GM23248 (cell line): ENCODE measurements around the gene KCNAB1. TPM values are rescaled to one million over a fixed set of nuclear protein-coding genes. Genes with fewer than 3 reads are reported as not detected.
A peak's percentile ranks its signal among the peaks of the same experiment; 100 is the strongest.

Experiments used
- DNase-seq: peaks from one replicate; pipeline ENCODE4 v3.0.0-alpha.2; 2015
- H2AFZ ChIP-seq: fragments of 200-600 bp; sonication (generic); 2 replicates; pipeline ENCODE4 v1.6.1; 2016; ENCODE audit warnings: antibody characterized with exemption
- H3F3A ChIP-seq: fragments of 200-600 bp; sonication (generic); 2 replicates; pipeline ENCODE4 v1.6.1; 2016; ENCODE audit warnings: mild to moderate bottlenecking, antibody characterized with exemption, mixed run types; ENCODE audit not compliant: insufficient read depth
- H3K27ac ChIP-seq: fragments of 200-600 bp; sonication (generic); 2 replicates; pipeline ENCODE4 v1.5.1; 2016; ENCODE audit warnings: mild to moderate bottlenecking
- H3K27me3 ChIP-seq: fragments of 200-600 bp; sonication (generic); replicated peaks from 2 replicates; pipeline ENCODE4 v1.6.1; 2016; ENCODE audit warnings: mild to moderate bottlenecking; ENCODE audit not compliant: insufficient read depth
- H3K36me3 ChIP-seq: fragments of 200-600 bp; sonication (generic); 2 replicates; pipeline ENCODE4 v1.6.1; 2016; ENCODE audit warnings: low read depth, mild to moderate bottlenecking
- H3K4me1 ChIP-seq: fragments of 200-600 bp; sonication (generic); 2 replicates; pipeline ENCODE4 v1.6.1; 2016; ENCODE audit warnings: mild to moderate bottlenecking; ENCODE audit not compliant: insufficient read depth
- H3K4me2 ChIP-seq: fragments of 200-600 bp; sonication (generic); one replicate; pipeline ENCODE4 v1.6.1; 2016; ENCODE audit warnings: mild to moderate bottlenecking; ENCODE audit not compliant: unreplicated experiment
- H3K4me3 ChIP-seq: fragments of 200-600 bp; sonication (generic); 2 replicates; pipeline ENCODE4 v1.5.1; 2016; ENCODE audit warnings: mild to moderate bottlenecking
- H3K79me2 ChIP-seq: fragments of 200-600 bp; sonication (generic); 2 replicates; pipeline ENCODE4 v1.6.1; 2016; ENCODE audit warnings: mild to moderate bottlenecking; ENCODE audit not compliant: insufficient read depth
- H3K9ac ChIP-seq: fragments of 200-600 bp; sonication (generic); 2 replicates; pipeline ENCODE4 v1.6.1; 2016; ENCODE audit warnings: mild to moderate bottlenecking
- H3K9me2 ChIP-seq: fragments of 200-600 bp; sonication (generic); 2 replicates; pipeline ENCODE4 v1.6.1; 2016; ENCODE audit warnings: mixed run types, mild to moderate bottlenecking, moderate library complexity; ENCODE audit not compliant: insufficient read depth
- H3K9me3 ChIP-seq: fragments of 200-600 bp; sonication (generic); one replicate; pipeline ENCODE4 v1.6.1; 2017; ENCODE audit warnings: low read depth
- H4K20me1 ChIP-seq: fragments of 200-600 bp; sonication (generic); 2 replicates; pipeline ENCODE4 v1.6.0; 2016; ENCODE audit not compliant: insufficient read depth
- EZH2 ChIP-seq: fragments of 200-600 bp; sonication (generic); IDR thresholded peaks from 2 replicates; pipeline ENCODE4 v1.6.1; 2018; ENCODE audit warnings: antibody characterized with exemption, mild to moderate bottlenecking; ENCODE audit not compliant: insufficient read depth, poor library complexity, severe bottlenecking
- EZH2phosphoT487 ChIP-seq: fragments of 200-600 bp; sonication (generic); IDR thresholded peaks from 2 replicates; pipeline ENCODE4 v1.6.1; 2018; ENCODE audit warnings: antibody characterized with exemption, moderate library complexity, mild to moderate bottlenecking, low read depth; ENCODE audit not compliant: insufficient read depth
- WGBS, 2 experiments: methylation state at CpG; one replicate each; pipeline ENCODE4 v1.1.6; 2015 to 2017; ENCODE audit warnings: low lambda C conversion rate in 2 of 2, low coverage in 1 of 2; ENCODE audit errors: missing lambda C conversion rate in 2 of 2; 5-methylcytosine and 5-hydroxymethylcytosine counted together
- in situ Hi-C: fragments of 300-500 bp; cut with MboI; formaldehyde crosslinking; loops from 2 replicates; pipeline ENCODE4 v1.15.0; 2020
- polyA plus RNA-seq: library from polyadenylated mRNA; unstranded; fragments of >200 nt; fragmentation: Nextera tagmentation; extraction: Ambion mirVana; gene quantifications from 2 replicates; pipeline ENCODE4 v1.2.1, GENCODE V29; 2016
- total RNA-seq: library from RNA; depleted of rRNA; stranded (reverse); fragments of >200 nt; shearing (Covaris generic); gene quantifications from 2 replicates; pipeline ENCODE4 v1.2.3, GENCODE V29; 2014

Gene KCNAB1
- total and polyA plus RNA-seq, 2 experiments from 2014 or later: 1.1 TPM; not detected in 1

DNA sequence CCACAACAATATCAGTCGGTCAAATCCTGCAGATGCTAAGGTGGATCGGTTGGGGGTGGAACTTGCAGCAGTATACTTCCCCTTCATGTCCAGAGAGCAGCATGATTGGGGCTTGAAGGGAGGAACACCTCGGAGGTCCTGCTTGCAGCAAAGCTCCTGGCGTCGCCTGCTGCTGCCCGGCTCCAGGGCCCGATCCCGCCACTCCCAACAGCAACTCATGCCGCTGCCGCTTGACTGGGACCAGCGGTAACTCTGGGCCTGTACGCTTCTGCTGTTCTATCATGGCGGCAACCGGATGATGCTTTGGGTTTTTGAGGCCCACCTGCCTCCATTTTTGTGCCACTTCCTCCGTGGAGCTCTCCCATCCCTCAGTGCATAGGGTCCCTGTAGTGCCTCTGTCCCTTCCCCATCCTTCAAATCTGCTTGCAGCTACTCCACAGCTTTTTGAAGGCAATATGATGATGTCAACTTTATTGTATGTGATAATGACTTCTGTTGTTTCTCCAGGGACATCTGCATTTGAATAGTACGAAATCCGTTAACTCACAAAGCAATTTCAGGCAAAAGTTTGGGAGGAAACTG lies 56.3 kb downstream of the KCNAB1 start:
- in situ Hi-C loops: no loop called here
- H3K4me2 ChIP-seq: no peak overlapping the region
- no peak for TF ChIP-seq EZH2phosphoT487
- TF ChIP-seq EZH2: no peak
- H3K27me3 ChIP-seq: no peaks in the 10 kb centered on the region
- H3K4me3 ChIP-seq: no peak overlapping the region
- no peak overlapping the region for H2AFZ ChIP-seq
- WGBS, 2 experiments: 93 to 94% methylated on average over 17 of the region's 17 CpGs
- H3K36me3 ChIP-seq: no peaks in the 10 kb centered on the region
- peaks cover 17% of the 10 kb centered on the region for H3K4me1 ChIP-seq
- no peak for DNase-seq
- H3K9ac ChIP-seq: no peak overlapping the region
- peaks cover 9% of the 10 kb centered on the region; the same call in 1 of the 2 replicates for H3F3A ChIP-seq
- H4K20me1 ChIP-seq: no peaks in the 10 kb centered on the region
- no peaks in the 10 kb centered on the region for H3K9me2 ChIP-seq
- H3K9me3 ChIP-seq: no peaks in the 10 kb centered on the region
- no peaks in the 10 kb centered on the region for H3K79me2 ChIP-seq
- no peak overlapping the region for H3K27ac ChIP-seq

DNA sequence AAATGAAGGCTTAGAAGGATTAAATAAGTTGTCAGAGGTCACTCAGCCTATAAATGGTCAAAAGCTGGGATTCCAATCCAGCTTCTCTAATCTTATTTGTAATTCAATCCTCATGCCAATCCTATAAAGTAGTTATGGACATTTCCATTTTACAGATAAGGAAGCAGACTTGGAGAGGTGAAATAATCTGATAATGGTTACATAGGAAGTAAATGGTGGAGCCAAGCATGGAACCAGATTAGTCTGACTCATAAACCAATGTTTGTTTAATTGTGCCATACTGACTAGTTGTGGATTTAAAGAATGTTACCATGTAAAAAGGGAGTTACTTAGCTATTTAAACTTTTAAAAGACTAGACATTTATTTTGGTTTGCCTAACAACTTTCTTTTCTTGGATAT lies 59.7 kb downstream of the KCNAB1 start:
- peaks cover 9% of the 10 kb centered on the region; the same call in 1 of the 2 replicates for H3F3A ChIP-seq
- no peaks in the 10 kb centered on the region for H3K27me3 ChIP-seq
- no peak overlapping the region for H3K4me3 ChIP-seq
- no peaks in the 10 kb centered on the region for H3K36me3 ChIP-seq
- H3K27ac ChIP-seq: no peak overlapping the region
- no peak for TF ChIP-seq EZH2
- TF ChIP-seq EZH2phosphoT487: no peak
- no peak overlapping the region for H3K4me2 ChIP-seq
- DNase-seq: peak; percentile 57
- no peaks in the 10 kb centered on the region for H4K20me1 ChIP-seq
- no peaks in the 10 kb centered on the region for H3K79me2 ChIP-seq
- H3K9me3 ChIP-seq: no peaks in the 10 kb centered on the region
- no peaks in the 10 kb centered on the region for H3K9me2 ChIP-seq
- in situ Hi-C loops: no loop called here
- no peak overlapping the region for H2AFZ ChIP-seq
- no peak overlapping the region for H3K9ac ChIP-seq
- peaks cover 17% of the 10 kb centered on the region for H3K4me1 ChIP-seq

DNA sequence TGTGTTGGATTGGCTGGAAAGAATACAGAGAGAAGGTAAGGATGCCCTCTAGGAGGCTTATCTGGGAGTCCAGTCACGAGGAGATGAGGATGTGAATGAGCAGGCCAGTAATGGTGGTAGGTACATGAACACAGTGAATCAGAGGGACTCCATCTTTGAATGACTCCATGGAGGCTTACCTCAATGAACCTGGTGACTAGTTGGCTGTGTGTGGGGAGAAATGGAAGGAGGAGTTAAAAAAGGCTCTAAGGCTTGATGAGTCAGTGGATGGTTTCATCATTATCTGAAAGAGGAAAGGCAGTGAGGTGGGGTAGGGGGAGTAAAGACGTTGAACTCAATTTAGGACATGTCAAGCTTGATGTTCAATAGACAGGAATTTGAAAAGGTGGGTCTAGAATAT lies 61.1 kb downstream of the KCNAB1 start:
- no peak overlapping the region for H3K9ac ChIP-seq
- no peaks in the 10 kb centered on the region for H3K79me2 ChIP-seq
- no peak overlapping the region for H3K27ac ChIP-seq
- DNase-seq: peak; percentile 84
- H3K27me3 ChIP-seq: no peaks in the 10 kb centered on the region
- TF ChIP-seq EZH2phosphoT487 (no peak), EZH2 (no peak)
- peaks cover 9% of the 10 kb centered on the region; the same call in 1 of the 2 replicates for H3F3A ChIP-seq
- in situ Hi-C loops: no loop called here
- H3K4me3 ChIP-seq: no peak overlapping the region
- no peak overlapping the region for H2AFZ ChIP-seq
- H3K4me2 ChIP-seq: no peak overlapping the region
- H3K9me3 ChIP-seq: no peaks in the 10 kb centered on the region
- H4K20me1 ChIP-seq: no peaks in the 10 kb centered on the region
- WGBS, 2 experiments: 61 to 68% methylated on average over 2 of the region's 2 CpGs
- H3K36me3 ChIP-seq: no peaks in the 10 kb centered on the region
- H3K9me2 ChIP-seq: no peaks in the 10 kb centered on the region
- H3K4me1 ChIP-seq: peaks cover 17% of the 10 kb centered on the region

DNA sequence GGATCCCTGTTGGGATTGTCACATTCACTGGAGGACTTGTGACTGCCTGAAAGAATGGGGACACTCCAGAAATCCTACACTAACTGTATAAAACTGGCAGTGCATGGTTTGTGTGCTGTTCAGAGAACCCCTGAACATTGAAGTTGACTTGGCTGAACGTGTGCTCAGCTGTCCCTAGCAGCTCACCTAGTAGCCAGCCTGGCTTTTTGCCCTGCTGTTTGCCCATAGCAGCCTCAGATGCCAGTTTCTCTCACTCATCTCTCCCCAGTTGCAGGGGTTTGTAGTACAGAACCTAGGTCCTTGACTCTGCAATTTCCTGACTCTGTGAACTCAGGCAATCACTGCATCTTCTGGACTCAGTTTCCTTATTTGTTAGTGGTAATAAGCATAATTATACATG lies 63.0 kb downstream of the KCNAB1 start:
- Histone ChIP-seq H3K9ac (no peak overlapping the region), H3K4me2 (no peak overlapping the region), H2AFZ (no peak overlapping the region), H3K27me3 (no peaks in the 10 kb centered on the region), H3K4me3 (no peak overlapping the region), H3F3A (peaks cover 17% of the 10 kb centered on the region), H3K9me3 (no peaks in the 10 kb centered on the region), H3K27ac (no peak overlapping the region), H3K4me1 (peaks cover 30% of the 10 kb centered on the region), H3K79me2 (no peaks in the 10 kb centered on the region), H4K20me1 (no peaks in the 10 kb centered on the region), H3K36me3 (no peaks in the 10 kb centered on the region), H3K9me2 (no peaks in the 10 kb centered on the region)
- DNase-seq: no peak
- 27 to 29% methylated on average over 1 of the region's 1 CpG for WGBS, 2 experiments
- in situ Hi-C loops: no loop called here
- TF ChIP-seq EZH2 (no peak), EZH2phosphoT487 (no peak)

DNA sequence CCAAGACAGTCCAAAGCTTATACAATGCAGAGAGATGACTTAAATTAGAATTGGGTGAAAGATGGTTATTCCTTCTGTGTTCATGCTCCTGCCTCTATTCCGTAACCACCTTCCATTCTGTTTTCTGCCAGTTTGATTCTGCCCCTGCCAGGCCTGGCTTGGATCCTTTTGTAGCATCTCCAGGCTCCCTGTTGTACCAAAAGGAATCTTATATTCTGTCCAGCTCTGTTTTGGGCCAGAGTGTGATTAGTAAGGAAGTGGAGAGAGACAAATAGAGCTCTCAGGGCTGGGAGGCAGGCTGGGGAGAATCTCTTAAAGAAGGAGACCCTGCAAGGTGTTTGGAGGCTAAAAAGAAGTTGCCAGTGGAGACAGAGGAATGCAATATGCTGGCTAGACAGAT lies 63.8 kb downstream of the KCNAB1 start:
- Histone ChIP-seq H3K4me2 (no peak overlapping the region), H3F3A (peaks cover 17% of the 10 kb centered on the region), H3K27me3 (no peaks in the 10 kb centered on the region), H3K79me2 (no peaks in the 10 kb centered on the region), H3K27ac (no peak overlapping the region), H3K9ac (no peak overlapping the region), H3K9me3 (no peaks in the 10 kb centered on the region), H3K36me3 (no peaks in the 10 kb centered on the region), H3K9me2 (no peaks in the 10 kb centered on the region), H3K4me3 (no peak overlapping the region), H2AFZ (no peak overlapping the region), H3K4me1 (peaks cover 30% of the 10 kb centered on the region), H4K20me1 (no peaks in the 10 kb centered on the region)
- TF ChIP-seq EZH2phosphoT487 (no peak), EZH2 (no peak)
- DNase-seq: no peak
- 92 to 96% methylated on average over 1 of the region's 1 CpG for WGBS, 2 experiments
- in situ Hi-C loops: no loop called here
